GM12873 (cell line): Measurements from ENCODE around the gene NCOA1.

Source experiments
- CTCF ChIP-seq: IDR thresholded peaks from 2 replicates; pipeline ENCODE4 v1.5.1; 2012; ENCODE audit warnings: low read depth, mild to moderate bottlenecking, moderate library complexity, low read length, control low read depth; ENCODE audit not compliant: insufficient read depth; ENCODE audit errors: missing control alignments

The NCOA1 gene

GRCh38 chr2:24702800-24703199 lies 211.7 kb downstream of the NCOA1 start:
- TF ChIP-seq CTCF, result no peak

- TF ChIP-seq CTCF, result no peak
Measured at GRCh38 chr2:24704692-24705091, 213.6 kb downstream of the NCOA1 start.

- TF ChIP-seq CTCF, result no peak
Measured at GRCh38 chr2:24707143-24707542, 216.1 kb downstream of the NCOA1 start.

- no peak for TF ChIP-seq CTCF
Measured at GRCh38 chr2:24708537-24709152, 217.6 kb downstream of the NCOA1 start.

- no peak for TF ChIP-seq CTCF
Measured at GRCh38 chr2:24710806-24711205, 219.8 kb downstream of the NCOA1 start.

- TF ChIP-seq CTCF, result no peak
Measured at GRCh38 chr2:24711865-24712264, 220.8 kb downstream of the NCOA1 start.

GRCh38 chr2:24712296-24712695 lies 221.2 kb downstream of the NCOA1 start:
- TF ChIP-seq CTCF, result no peak
